CD14-positive monocyte (primary cell): ENCODE results near the gene FLAD1. TPM values are rescaled to one million over a fixed set of nuclear protein-coding genes. Genes with fewer than 3 reads are reported as not detected.

Experiments used
- DNase-seq, 3 donors: peaks; one replicate each; pipeline ENCODE4 v3.0.0-alpha.2; 2011 to 2022
- H2AFZ ChIP-seq: 2 replicates; pipeline ENCODE4 v1.6.0; 2012; ENCODE audit warnings: mild to moderate bottlenecking, low read depth, low read length, inconsistent platforms; ENCODE audit not compliant: insufficient read depth, poor library complexity, severe bottlenecking
- H3K27ac ChIP-seq, 2 donors: 1 replicate in 1 of 2; 2 replicates in 1 of 2; pipeline ENCODE4 v1.5.1; 2012 to 2013; ENCODE audit warnings: low read length in 2 of 2, control low read depth in 1 of 2, inconsistent platforms in 1 of 2, low read depth in 1 of 2, mild to moderate bottlenecking in 1 of 2
- H3K27me3 ChIP-seq, 2 donors: one replicate each; pipeline versions ENCODE4 v1.6.0 to v1.6.1; 2011 to 2013; ENCODE audit warnings: low read length in 2 of 2; ENCODE audit not compliant: control insufficient read depth in 2 of 2, insufficient read depth in 2 of 2
- H3K36me3 ChIP-seq, 2 donors: replicated peaks in 1 of 2; 1 replicate in 1 of 2; 2 replicates in 1 of 2; pipeline versions ENCODE4 v1.5.1 to v1.6.1; 2012 to 2013; ENCODE audit warnings: low read length in 2 of 2, control low read depth in 1 of 2, inconsistent platforms in 1 of 2, mild to moderate bottlenecking in 1 of 2; ENCODE audit not compliant: insufficient read depth in 2 of 2, control insufficient read depth in 1 of 2
- H3K4me1 ChIP-seq, 2 donors: 1 replicate in 1 of 2; 2 replicates in 1 of 2; pipeline versions ENCODE4 v1.5.1 to v1.6.1; 2012 to 2013; ENCODE audit warnings: low read length in 2 of 2, control low read depth in 1 of 2, inconsistent platforms in 1 of 2, mild to moderate bottlenecking in 1 of 2, moderate library complexity in 1 of 2; ENCODE audit not compliant: insufficient read depth in 2 of 2, control insufficient read depth in 1 of 2
- H3K4me2 ChIP-seq: replicated peaks from 2 replicates; pipeline ENCODE3; 2012; ENCODE audit warnings: low read length, moderate library complexity, mild to moderate bottlenecking; ENCODE audit not compliant: poor library complexity, severe bottlenecking; ENCODE audit errors: extremely low read depth
- H3K4me3 ChIP-seq, 3 experiments: fragments of 200-600 bp in 1 of 3; sonication (generic) in 1 of 3; replicated peaks in 1 of 3; 1 replicate in 2 of 3; 2 replicates in 1 of 3; pipeline ENCODE4 v1.5.1; 2011 to 2013; ENCODE audit warnings: low read length in 3 of 3, mild to moderate bottlenecking in 3 of 3, control low read depth in 2 of 3, low read depth in 2 of 3, inconsistent platforms in 1 of 3, moderate library complexity in 1 of 3
- H3K79me2 ChIP-seq: 2 replicates; pipeline ENCODE4 v1.6.0; 2012; ENCODE audit warnings: mild to moderate bottlenecking, control low read depth, inconsistent platforms, low read length, moderate library complexity; ENCODE audit not compliant: insufficient read depth
- H3K9ac ChIP-seq: 2 replicates; pipeline ENCODE4 v1.6.0; 2017; ENCODE audit warnings: low read length, mild to moderate bottlenecking; ENCODE audit not compliant: insufficient read depth, poor library complexity, severe bottlenecking
- H3K9me3 ChIP-seq, 2 donors: replicated peaks in 1 of 2; 1 replicate in 1 of 2; 2 replicates in 1 of 2; pipeline versions ENCODE4 v1.5.1 to v1.6.1; 2012 to 2013; ENCODE audit warnings: low read length in 2 of 2, control low read depth in 1 of 2; ENCODE audit not compliant: control insufficient read depth in 1 of 2, insufficient read depth in 1 of 2
- H4K20me1 ChIP-seq: 2 replicates; pipeline ENCODE4 v1.6.0; 2012; ENCODE audit warnings: mild to moderate bottlenecking, low read length, control low read depth, moderate library complexity; ENCODE audit not compliant: insufficient read depth
- H3K27ac Mint-ChIP-seq, 7 donors: one replicate each; pipeline ENCODE4 v1.8.0; 2020; ENCODE audit warnings: mild to moderate bottlenecking in 7 of 7, mixed read lengths in 7 of 7, moderate library complexity in 6 of 7, inconsistent platforms in 2 of 7
- H3K27me3 Mint-ChIP-seq, 3 donors: one replicate each; pipeline ENCODE4 v1.8.0; 2021 to 2022; ENCODE audit warnings: low read depth in 3 of 3, mild to moderate bottlenecking in 3 of 3, mixed read lengths in 3 of 3, moderate library complexity in 3 of 3, inconsistent platforms in 1 of 3
- H3K36me3 Mint-ChIP-seq, 2 donors: one replicate each; pipeline ENCODE4 v1.8.0; 2020; ENCODE audit warnings: mixed read lengths in 2 of 2, inconsistent platforms in 1 of 2, mild to moderate bottlenecking in 1 of 2
- H3K4me1 Mint-ChIP-seq: one replicate; pipeline ENCODE4 v1.8.0; 2020; ENCODE audit warnings: mild to moderate bottlenecking, mixed read lengths
- H3K4me3 Mint-ChIP-seq, 2 donors: one replicate each; pipeline ENCODE4 v1.8.0; 2020; ENCODE audit warnings: mild to moderate bottlenecking in 2 of 2, mixed read lengths in 2 of 2, moderate library complexity in 1 of 2
- H3K9me3 Mint-ChIP-seq, 7 donors: one replicate each; pipeline ENCODE4 v1.8.0; 2020 to 2022; ENCODE audit warnings: mixed read lengths in 7 of 7, mild to moderate bottlenecking in 6 of 7, moderate library complexity in 6 of 7, inconsistent platforms in 2 of 7
- CTCF ChIP-seq: fragments of 200-600 bp; IDR thresholded peaks from one replicate; pipeline ENCODE4 v1.8.0; 2022; ENCODE audit warnings: antibody characterized with exemption, mild to moderate bottlenecking
- WGBS: methylation state at CpG from one replicate; pipeline ENCODE4 v1.1.5; 2013; ENCODE audit warnings: missing lambda C conversion rate; ENCODE audit not compliant: insufficient coverage; 5-methylcytosine and 5-hydroxymethylcytosine counted together
- intact Hi-C, 2 donors: fragments of 100-400 bp; cut with micrococcal nuclease; formaldehyde crosslinking; loops; one replicate each; pipeline versions ENCODE4 v1.15.0 to v1.15.1; 2023
- polyA plus RNA-seq, 3 donors: library from polyadenylated mRNA; depleted of rRNA in 1 of 3; unstranded in 2 of 3; stranded (reverse) in 1 of 3; fragments of 300-500 nt in 2 of 3; fragments of >200 nt in 1 of 3; fragmentation: Illumina TruSeq in 2 of 3; gene quantifications; 1 replicate in 2 of 3; 2 replicates in 1 of 3; pipeline ENCODE4 v1.2.3, GENCODE V29; 2012 to 2021

FLAD1 gene
- polyA plus RNA-seq, 3 donors: 31.5 to 41.6 (median 35.1) TPM

- H3K36me3 Mint-ChIP-seq: peaks cover 29 to 61% of the 10 kb centered on the region in 2 donors
- H3K27ac Mint-ChIP-seq: peak overlapping the region; percentile 38 to 95 (median 92)
- no peaks in the 10 kb centered on the region for H3K9me3 Mint-ChIP-seq
- Histone ChIP-seq H3K27ac (peak overlapping the region; percentile 91 to 99), H3K9ac (peak overlapping the region; percentile 21), H2AFZ (no peak overlapping the region), H3K79me2 (peaks cover 97% of the 10 kb centered on the region), H3K27me3 (no peaks in the 10 kb centered on the region), H3K36me3 (peaks cover 35 to 43% of the 10 kb centered on the region in 2 donors), H3K4me2 (peak overlapping the region; percentile 100), H3K9me3 (no peaks in the 10 kb centered on the region), H3K4me1 (peaks cover 85 to 100% of the 10 kb centered on the region in 2 donors), H4K20me1 (peaks cover 94% of the 10 kb centered on the region), H3K4me3 (peak overlapping the region in 1 of 3 experiments; percentile 100)
- DNase-seq: peak in 2 of 3 donors; percentile 56 to 65
- H3K27me3 Mint-ChIP-seq: peaks cover 0 to 2% (median 0%) of the 10 kb centered on the region in 3 donors
- H3K4me3 Mint-ChIP-seq: peak overlapping the region; percentile 68 to 80
- TF ChIP-seq CTCF: no peak
- intact Hi-C loops: no loop called here
- H3K4me1 Mint-ChIP-seq: peaks cover 74% of the 10 kb centered on the region
- WGBS: no CpG with 5 or more reads among the region's 3 CpGs
Observed at GRCh38 chr1:155012776-155013602, 29.8 kb downstream of the FLAD1 start.

GRCh38 chr1:155013632-155014031 lies 30.5 kb downstream of the FLAD1 start:
- H3K36me3 ChIP-seq: peaks cover 37 to 47% of the 10 kb centered on the region in 2 donors
- H3K4me3 ChIP-seq: peak overlapping the region in 1 of 3 experiments; percentile 100
- H3K4me1 ChIP-seq: peaks cover 85 to 99% of the 10 kb centered on the region in 2 donors
- H3K79me2 ChIP-seq: peaks cover 92% of the 10 kb centered on the region
- no peaks in the 10 kb centered on the region for H3K9me3 Mint-ChIP-seq
- no peak for TF ChIP-seq CTCF
- H3K27ac ChIP-seq: peak overlapping the region; percentile 91 to 99
- peaks cover 30 to 65% of the 10 kb centered on the region in 2 donors for H3K36me3 Mint-ChIP-seq
- no peak for DNase-seq
- peak overlapping the region; percentile 37 to 80 for H3K4me3 Mint-ChIP-seq
- peaks cover 75% of the 10 kb centered on the region for H3K4me1 Mint-ChIP-seq
- intact Hi-C loops: no loop called here
- peak overlapping the region; percentile 21 for H3K9ac ChIP-seq
- no peaks in the 10 kb centered on the region for H3K9me3 ChIP-seq
- peak overlapping the region in 4 of 7 donors; percentile 46 to 94 (median 90) for H3K27ac Mint-ChIP-seq
- H3K27me3 ChIP-seq: no peaks in the 10 kb centered on the region
- peaks cover 0 to 2% (median 0%) of the 10 kb centered on the region in 3 donors for H3K27me3 Mint-ChIP-seq
- peaks cover 97% of the 10 kb centered on the region for H4K20me1 ChIP-seq
- peak overlapping the region; percentile 100 for H3K4me2 ChIP-seq
- no peak overlapping the region for H2AFZ ChIP-seq
- WGBS: 22% methylated on average over 5 of the region's 8 CpGs
